Measurements from ENCODE around the gene HDLBP. TPM values are rescaled to one million over a fixed set of nuclear protein-coding genes. Genes with fewer than 3 reads are reported as not detected.
A peak's percentile ranks its signal among the peaks of the same experiment; 100 is the strongest.
"Not testable (repeated sequence)": the region's sequence is repeated elsewhere in the genome, so short reads cannot be mapped to it uniquely, and the experiment has no call there.

HDLBP gene
- total and polyA plus RNA-seq, 2 of the 4 experiments (the other 2 are of a cell fraction), result 648 to 1,165 TPM

DNA sequence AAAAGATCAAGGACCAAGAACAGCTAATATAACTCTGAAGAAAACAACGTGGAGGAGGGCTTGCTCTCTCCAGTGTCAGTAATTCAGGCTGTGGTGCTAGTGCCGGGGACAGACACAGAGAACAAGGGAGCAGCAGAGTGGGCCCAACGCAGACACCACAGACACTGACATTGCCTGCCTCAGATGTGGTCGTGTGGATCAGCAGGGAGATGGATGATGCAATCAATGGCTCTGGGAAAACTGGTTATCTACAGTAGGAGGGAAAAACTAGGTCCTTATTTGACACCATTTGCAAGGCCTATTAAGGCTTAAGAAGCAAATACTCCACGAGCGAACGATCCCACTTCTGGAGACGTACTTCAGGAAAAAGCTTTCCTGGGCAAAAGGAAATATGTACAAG is 36.1 kb downstream of the HDLBP start:
- TF ChIP-seq CEBPB (IDR thresholded peaks at IDR 0.05; ENCODE audit: low read depth, low read length) (peak; percentile 94), CHD1 (IDR thresholded peaks at IDR 0.05; ENCODE audit: low read depth, low read length) (no peak)
- in situ Hi-C loops (cut with MboI; ENCODE audit: low sequenced_read_pairs), result no loop called here
- no peak overlapping the region for H3K56ac ChIP-seq (ENCODE audit: extremely low read depth, insufficient read depth, low read length)
- H3K36me3 ChIP-seq (ENCODE audit: control insufficient read depth, insufficient read depth, low read length), result no peaks in the 10 kb centered on the region
- dilution Hi-C loops (cut with HindIII; ENCODE audit: low sequenced_read_pairs, unreplicated experiment), result no loop called here
- peak overlapping the region; percentile 85 for H3K14ac ChIP-seq (replicated peaks; ENCODE audit: low read depth, low read length)
- no peaks in the 10 kb centered on the region for H3K9me3 ChIP-seq (ENCODE audit: control insufficient read depth, insufficient read depth, low read length)
- peak overlapping the region; percentile 56 for H2AFZ ChIP-seq (replicated peaks; ENCODE audit: low read length, poor library complexity)
- no TSS peak for BruUV-seq (replicated peaks)
- 100% methylated on average over 1 of the region's 8 CpGs; no CpG with 5 or more reads in 1 of the 2 experiments for WGBS, 2 experiments (ENCODE audit: extremely low coverage in 2 of 2, insufficient read length in 1 of 2)
- peak overlapping the region in 1 of 2 experiments; percentile 72; a peak in 2 of 4 replicates for H4K8ac ChIP-seq (ENCODE audit: low read depth in 2 of 2, low read length in 2 of 2)
- intact Hi-C loops (cut with micrococcal nuclease), result no loop called here
- peaks cover 31 to 56% of the 10 kb centered on the region in 2 experiments for H3K79me1 ChIP-seq (ENCODE audit: low read depth in 1 of 2, low read length in 2 of 2)
- peak overlapping the region; percentile 9 for H2BK5ac ChIP-seq (ENCODE audit: low read depth, low read length, poor library complexity, severe bottlenecking)
- peak overlapping the region; percentile 85 for H2AK9ac ChIP-seq (replicated peaks; ENCODE audit: low read depth, low read length, poor library complexity)
- peak overlapping the region; percentile 5; the same call in 1 of the 2 replicates for H3K9ac ChIP-seq (ENCODE audit: low read depth, low read length)
- H2BK15ac ChIP-seq (ENCODE audit: low read depth, low read length), result no peak overlapping the region
- CTCF ChIA-PET, result no interaction called here
- H3K4me2 ChIP-seq (ENCODE audit: low read depth, low read length), result no peak overlapping the region; the same call in 1 of the 2 replicates
- DNase-seq (peak; percentile 33), ATAC-seq (ENCODE audit: low read depth) (peak; percentile 52; the same call in 1 of the 2 replicates)
- peak overlapping the region; percentile 80 for H3K4ac ChIP-seq (ENCODE audit: low read depth, low read length)
- H3K4me3 ChIP-seq (ENCODE audit: insufficient read depth, low read depth, low read length), result no peak overlapping the region
- peak overlapping the region; percentile 21 for H3K23ac ChIP-seq (ENCODE audit: low read depth, low read length)
- H2AK5ac ChIP-seq (ENCODE audit: low read depth, low read length), result peak overlapping the region; percentile 36; the same call in 1 of the 2 replicates
- peaks cover 29% of the 10 kb centered on the region for H4K20me1 ChIP-seq (ENCODE audit: insufficient read depth, low read length)
- H2BK120ac ChIP-seq (ENCODE audit: low read depth, low read length), result 0 out of 2 replicates have a peak overlapping the region, but pooled peaks have one; percentile 33
- H3K27ac ChIP-seq (ENCODE audit: insufficient read depth, low read length), result peak overlapping the region; percentile 22; the same call in 1 of the 2 replicates
- POLR2A ChIA-PET (ENCODE audit: unreplicated experiment), result no interaction called here
- H4K5ac ChIP-seq (ENCODE audit: low read depth, low read length), result no peak overlapping the region; the same call in 1 of the 2 replicates
- H3K4me1 ChIP-seq (ENCODE audit: control insufficient read depth, insufficient read depth, low read length), result peaks cover 6% of the 10 kb centered on the region
- H2BK20ac ChIP-seq (ENCODE audit: low read depth, low read length), result no peak overlapping the region
- peak overlapping the region; percentile 78; the same call in 1 of the 2 replicates for H4K91ac ChIP-seq (ENCODE audit: insufficient read depth, low read depth, low read length)
- peaks cover 10% of the 10 kb centered on the region for H3K9me1 ChIP-seq (ENCODE audit: insufficient read depth, low read length)
- no peak overlapping the region for H3K18ac ChIP-seq (ENCODE audit: low read depth, low read length)
- no peaks in the 10 kb centered on the region for H3K27me3 ChIP-seq (ENCODE audit: control insufficient read depth, insufficient read depth, low read length)

DNA sequence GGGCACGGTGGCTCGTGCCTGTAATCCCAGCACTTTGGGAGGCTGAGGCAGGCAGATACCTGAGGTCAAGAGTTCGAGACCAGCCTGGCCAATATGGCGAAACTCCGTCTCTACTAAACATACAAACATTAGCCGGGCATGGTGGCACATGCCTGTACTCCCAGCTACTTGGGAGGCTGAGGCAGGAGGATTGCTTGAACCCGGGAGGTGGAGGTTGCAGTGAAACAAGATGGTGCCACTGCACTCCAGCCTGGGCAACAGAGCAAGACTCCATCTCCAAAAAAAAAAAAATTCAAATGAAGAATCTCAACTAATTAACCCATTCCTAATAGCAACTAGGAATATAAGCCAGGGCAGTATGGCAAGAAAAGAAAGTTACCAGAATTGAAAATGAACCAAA is 37.2 kb downstream of the HDLBP start:
- H2BK120ac ChIP-seq (ENCODE audit: low read depth, low read length); dilution Hi-C loops (cut with HindIII; ENCODE audit: low sequenced_read_pairs, unreplicated experiment); H3K9ac ChIP-seq (ENCODE audit: low read depth, low read length); H3K18ac ChIP-seq (ENCODE audit: low read depth, low read length); H3K4ac ChIP-seq (ENCODE audit: low read depth, low read length); H2BK5ac ChIP-seq (ENCODE audit: low read depth, low read length, poor library complexity, severe bottlenecking); BruUV-seq (replicated peaks); H3K4me2 ChIP-seq (ENCODE audit: low read depth, low read length); H3K23ac ChIP-seq (ENCODE audit: low read depth, low read length); intact Hi-C loops (cut with micrococcal nuclease); H3K27me3 ChIP-seq (ENCODE audit: control insufficient read depth, insufficient read depth, low read length); H2AK9ac ChIP-seq (replicated peaks; ENCODE audit: low read depth, low read length, poor library complexity); H3K14ac ChIP-seq (replicated peaks; ENCODE audit: low read depth, low read length); H3K9me3 ChIP-seq (ENCODE audit: control insufficient read depth, insufficient read depth, low read length); H4K5ac ChIP-seq (ENCODE audit: low read depth, low read length); H3K56ac ChIP-seq (ENCODE audit: extremely low read depth, insufficient read depth, low read length); DNase-seq; H2AK5ac ChIP-seq (ENCODE audit: low read depth, low read length); in situ Hi-C loops (cut with MboI; ENCODE audit: low sequenced_read_pairs); H3K36me3 ChIP-seq (ENCODE audit: control insufficient read depth, insufficient read depth, low read length); POLR2A ChIA-PET (ENCODE audit: unreplicated experiment); H3K27ac ChIP-seq (ENCODE audit: insufficient read depth, low read length); ATAC-seq (ENCODE audit: low read depth); H3K4me3 ChIP-seq (ENCODE audit: insufficient read depth, low read depth, low read length); H4K91ac ChIP-seq (ENCODE audit: insufficient read depth, low read depth, low read length); H2BK15ac ChIP-seq (ENCODE audit: low read depth, low read length); H2AFZ ChIP-seq (replicated peaks; ENCODE audit: low read length, poor library complexity); H4K8ac ChIP-seq (ENCODE audit: low read depth in 2 of 2, low read length in 2 of 2); H2BK20ac ChIP-seq (ENCODE audit: low read depth, low read length): not testable (repeated sequence)
- Histone ChIP-seq H3K9me1 (ENCODE audit: insufficient read depth, low read length) (peaks cover 18% of the 10 kb centered on the region), H3K4me1 (ENCODE audit: control insufficient read depth, insufficient read depth, low read length) (peaks cover 10% of the 10 kb centered on the region), H4K20me1 (ENCODE audit: insufficient read depth, low read length) (peaks cover 40% of the 10 kb centered on the region), H3K79me1 (ENCODE audit: low read depth in 1 of 2, low read length in 2 of 2) (peaks cover 41 to 60% of the 10 kb centered on the region in 2 experiments)
- CTCF ChIA-PET, result interaction anchor here (0.6 kb wide), 1 partner anchor 98 kb away, joined by 3 read pairs; no protein-coding TSS in a partner anchor
- WGBS, 2 experiments (ENCODE audit: extremely low coverage in 2 of 2, insufficient read length in 1 of 2), result 94% methylated on average over 2 of the region's 7 CpGs; no CpG with 5 or more reads in 1 of the 2 experiments
